Choroid plexus epithelial cell (primary cell): ENCODE data around the gene CTNNA2.

Experiments used
- DNase-seq: peaks from one replicate; pipeline ENCODE4 v3.0.0-alpha.2; 2010; ENCODE audit warnings: low read depth
- H3K4me3 ChIP-seq: 2 replicates; pipeline ENCODE4 v1.5.1; 2011; ENCODE audit warnings: low read depth, mild to moderate bottlenecking, control low read depth, low read length, moderate library complexity
- TF ChIP-seq, protein P1 (sequence below): conservative IDR thresholded peaks from 2 replicates; pipeline ENCODE4 v1.5.1; 2011; ENCODE audit warnings: low read depth, mild to moderate bottlenecking, control low read depth, inconsistent platforms, low read length, moderate library complexity

The CTNNA2 gene

DNA sequence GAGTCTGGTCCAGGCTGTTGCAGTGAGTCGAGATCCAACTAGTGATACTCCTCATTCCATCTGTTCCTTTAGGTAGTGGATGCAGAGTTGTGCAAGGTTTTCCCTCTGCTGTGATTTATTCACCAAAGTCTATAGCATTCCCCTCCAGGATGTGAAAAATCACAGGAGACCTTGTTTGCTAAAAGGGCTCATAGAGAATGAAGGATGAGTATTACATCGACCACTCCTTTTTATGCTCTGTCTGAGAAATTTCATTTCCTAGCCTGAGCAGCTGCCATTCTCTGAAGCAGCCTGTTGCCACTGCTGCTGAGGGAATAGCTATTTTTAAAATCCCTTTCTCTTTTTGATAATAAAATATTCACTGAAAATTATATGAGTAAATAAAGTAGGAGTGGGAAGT is 925.8 kb downstream of the CTNNA2 start:
- H3K4me3 ChIP-seq: no peak overlapping the region
- TF ChIP-seq, protein P1, sequence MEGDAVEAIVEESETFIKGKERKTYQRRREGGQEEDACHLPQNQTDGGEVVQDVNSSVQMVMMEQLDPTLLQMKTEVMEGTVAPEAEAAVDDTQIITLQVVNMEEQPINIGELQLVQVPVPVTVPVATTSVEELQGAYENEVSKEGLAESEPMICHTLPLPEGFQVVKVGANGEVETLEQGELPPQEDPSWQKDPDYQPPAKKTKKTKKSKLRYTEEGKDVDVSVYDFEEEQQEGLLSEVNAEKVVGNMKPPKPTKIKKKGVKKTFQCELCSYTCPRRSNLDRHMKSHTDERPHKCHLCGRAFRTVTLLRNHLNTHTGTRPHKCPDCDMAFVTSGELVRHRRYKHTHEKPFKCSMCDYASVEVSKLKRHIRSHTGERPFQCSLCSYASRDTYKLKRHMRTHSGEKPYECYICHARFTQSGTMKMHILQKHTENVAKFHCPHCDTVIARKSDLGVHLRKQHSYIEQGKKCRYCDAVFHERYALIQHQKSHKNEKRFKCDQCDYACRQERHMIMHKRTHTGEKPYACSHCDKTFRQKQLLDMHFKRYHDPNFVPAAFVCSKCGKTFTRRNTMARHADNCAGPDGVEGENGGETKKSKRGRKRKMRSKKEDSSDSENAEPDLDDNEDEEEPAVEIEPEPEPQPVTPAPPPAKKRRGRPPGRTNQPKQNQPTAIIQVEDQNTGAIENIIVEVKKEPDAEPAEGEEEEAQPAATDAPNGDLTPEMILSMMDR: no peak
- DNase-seq: no peak

DNA sequence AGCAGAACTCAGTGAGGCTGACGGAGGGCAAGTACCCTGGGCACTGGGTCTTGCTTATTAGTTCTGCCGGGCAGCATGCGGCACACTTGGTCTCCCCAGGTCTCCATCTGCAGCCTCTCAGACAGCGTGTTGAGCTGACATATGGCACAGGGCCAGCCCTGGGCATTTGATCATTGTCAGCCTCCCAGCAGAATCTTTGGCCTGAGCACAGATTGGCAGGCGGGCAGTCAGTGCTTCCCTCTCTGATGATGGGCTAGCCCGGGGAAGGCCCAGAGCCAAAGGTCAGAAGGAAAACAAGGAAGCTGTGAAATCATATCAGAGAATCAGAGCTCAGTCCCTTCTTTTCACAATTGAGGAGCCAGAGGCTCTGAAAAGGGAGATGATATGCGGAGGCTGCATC is 941.8 kb downstream of the CTNNA2 start:
- TF ChIP-seq, protein P1: no peak
- no peak overlapping the region for H3K4me3 ChIP-seq
- no peak for DNase-seq

DNA sequence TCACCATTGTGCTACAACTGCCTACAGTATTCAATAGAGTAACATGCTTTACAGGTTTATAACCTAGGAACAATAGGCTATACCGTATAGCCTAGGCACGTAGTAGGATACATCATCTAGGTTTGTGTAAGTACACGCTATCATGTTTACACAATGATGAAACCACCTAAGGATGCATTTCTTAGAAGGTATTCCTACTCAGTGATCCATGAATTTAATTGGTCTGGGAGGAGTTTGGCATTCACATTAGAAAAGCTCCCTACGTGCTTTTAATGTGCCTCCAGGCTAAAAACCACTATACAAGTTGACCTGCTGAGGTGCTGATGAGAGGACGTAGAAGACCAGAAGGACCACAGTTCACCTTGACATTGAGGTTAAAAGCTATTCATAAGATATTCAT is 946.2 kb downstream of the CTNNA2 start:
- DNase-seq: no peak
- TF ChIP-seq, protein P1: no peak
- no peak overlapping the region for H3K4me3 ChIP-seq

DNA sequence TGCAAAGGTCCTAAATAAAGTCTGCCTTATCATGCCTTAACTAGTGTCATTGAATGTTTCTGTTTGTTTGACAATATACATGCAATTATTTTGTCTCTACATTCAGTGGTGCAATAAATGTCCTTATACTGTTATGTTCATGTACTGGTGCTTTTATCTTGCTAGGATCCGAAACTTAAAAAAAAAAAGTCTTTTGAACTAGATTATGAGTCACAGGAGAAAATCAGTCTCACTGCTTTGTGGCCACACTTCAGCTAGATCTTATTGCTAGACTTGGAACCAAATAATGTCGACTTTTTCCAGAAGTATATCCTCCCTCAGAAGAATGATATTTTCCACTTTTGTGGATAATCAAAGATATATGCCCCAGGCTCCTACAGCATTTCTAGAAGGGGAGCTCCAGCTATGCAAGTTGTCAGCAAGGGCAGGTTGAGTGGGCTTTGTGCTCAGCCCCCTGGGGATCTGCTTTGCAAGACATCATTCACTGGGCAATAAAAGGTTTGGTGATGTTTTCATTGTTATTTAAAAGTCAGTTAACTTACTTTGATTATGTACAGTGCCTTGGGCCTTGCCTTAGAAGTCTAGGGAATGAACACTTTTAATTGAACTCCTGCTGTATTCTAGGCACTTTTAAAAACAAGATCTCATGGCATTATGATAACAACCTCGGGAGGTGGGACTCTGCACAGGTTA is 948.8 kb downstream of the CTNNA2 start:
- no peak for DNase-seq
- TF ChIP-seq, protein P1: no peak
- H3K4me3 ChIP-seq: no peak overlapping the region

DNA sequence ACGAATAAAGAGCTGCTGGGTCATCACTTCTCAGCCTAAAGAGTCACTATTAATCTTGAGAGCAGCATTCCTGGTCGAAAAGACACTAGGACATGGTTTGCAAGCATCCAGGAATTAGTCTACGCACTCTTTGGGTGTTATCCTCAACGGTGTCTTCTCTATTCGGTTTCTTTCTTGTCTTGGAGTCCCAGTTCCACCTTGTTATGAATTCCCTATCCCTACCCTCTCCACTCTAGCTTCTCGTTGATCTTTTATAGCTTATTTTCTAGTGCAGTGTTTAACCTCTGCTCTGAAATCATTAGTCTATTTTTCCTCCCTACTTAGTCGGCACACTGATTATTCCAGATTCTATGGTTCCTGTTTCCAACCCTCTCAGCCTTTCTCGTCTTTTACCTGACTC is 949.8 kb downstream of the CTNNA2 start:
- TF ChIP-seq, protein P1: no peak
- no peak for DNase-seq
- H3K4me3 ChIP-seq: no peak overlapping the region

DNA sequence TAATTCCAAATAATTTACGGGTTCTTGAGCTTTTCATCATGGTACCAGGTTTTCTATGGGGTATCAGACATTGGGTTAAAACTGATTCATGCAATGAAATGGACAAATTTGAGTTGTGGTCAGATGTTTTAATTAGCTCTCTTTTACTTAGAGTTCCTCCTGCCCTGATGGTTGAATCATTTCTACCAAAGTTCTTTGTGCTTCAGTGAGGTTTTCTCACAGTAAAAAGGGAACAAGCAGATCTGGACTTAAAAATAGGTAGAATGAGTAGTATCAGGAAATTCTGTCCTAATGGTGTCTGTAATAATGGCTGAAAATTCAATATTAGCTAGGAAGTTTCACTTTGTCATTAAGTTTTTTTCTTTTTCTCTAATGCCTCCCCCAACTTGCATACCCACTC is 951.4 kb downstream of the CTNNA2 start:
- no peak for DNase-seq
- no peak overlapping the region for H3K4me3 ChIP-seq
- TF ChIP-seq, protein P1: no peak

DNA sequence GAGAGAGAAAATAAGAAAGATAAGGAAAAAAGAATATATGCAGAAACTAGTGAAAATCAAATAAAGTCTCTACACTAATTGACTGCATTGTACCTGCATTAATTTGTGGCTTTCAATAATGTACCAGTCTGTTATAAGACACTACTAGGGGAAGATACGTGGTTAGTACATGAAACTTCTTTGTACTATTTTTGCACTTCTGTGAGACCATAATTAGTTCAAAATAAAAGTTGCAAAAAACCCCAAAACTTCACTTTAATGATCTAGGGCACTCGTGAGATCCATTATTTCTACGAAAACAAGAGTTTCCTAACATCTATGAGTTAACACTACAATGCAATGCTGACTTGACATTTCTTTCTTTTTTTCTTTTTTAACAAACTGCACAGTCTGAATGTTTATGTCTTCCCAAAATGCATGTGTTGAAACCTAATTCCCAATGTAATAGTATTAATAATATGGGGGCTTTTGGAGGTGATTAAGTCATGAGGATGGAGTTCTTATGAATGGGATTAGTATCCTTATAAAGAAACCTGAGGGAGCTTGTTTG is 954.5 kb downstream of the CTNNA2 start:
- TF ChIP-seq, protein P1: no peak
- no peak for DNase-seq
- H3K4me3 ChIP-seq: no peak overlapping the region
